ACHN (cell line): Measurements from ENCODE around the gene ABHD15.

ENCODE experiments used
- DNase-seq: peaks from one replicate; pipeline ENCODE4 v3.0.0-alpha.2; 2015
- in situ Hi-C: cut with HindIII; loops from 2 replicates; pipeline ENCODE4 v1.10.0; 2017; ENCODE audit warnings: low sequenced_read_pairs, low pct_ligation_motif_present, low pct_unique_long_range_greater_than_20kb

The ABHD15 gene

DNA sequence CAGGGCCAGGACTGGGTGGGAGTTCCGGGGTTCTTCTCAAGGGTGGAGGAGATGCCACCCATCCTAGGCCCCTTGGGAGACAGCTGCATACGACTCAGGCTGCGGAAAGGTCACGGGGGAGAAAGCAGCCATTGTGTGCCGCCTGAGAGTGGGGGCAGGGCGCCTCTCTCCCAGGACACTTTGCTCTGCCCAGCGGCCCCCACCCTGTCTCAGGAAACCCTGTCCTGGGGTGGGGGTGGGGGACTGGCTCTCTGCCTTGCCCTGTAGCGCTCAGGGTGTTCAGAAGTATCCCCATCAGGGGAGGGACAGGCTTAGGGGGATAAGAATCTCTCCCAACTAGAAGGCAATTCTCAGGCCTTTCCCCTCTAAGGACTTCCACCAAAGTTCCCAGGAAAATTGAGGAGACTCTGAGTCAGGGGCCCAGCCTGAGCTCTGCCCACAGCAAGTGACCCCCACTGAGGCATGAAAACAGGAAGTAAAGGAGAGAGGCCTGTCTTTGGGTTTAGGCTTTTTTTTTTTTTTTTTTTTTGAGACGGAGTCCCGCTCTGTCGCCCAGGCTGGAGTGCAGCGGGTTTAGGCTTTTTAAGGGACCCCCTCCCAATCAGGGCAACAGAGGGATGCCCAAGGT lies 17.7 kb upstream of the ABHD15 start:
- no peak for DNase-seq
- in situ Hi-C loops, result no loop called here

GRCh38 chr17:29583324-29584248 lies 16.7 kb upstream of the ABHD15 start:
- in situ Hi-C loops, result no loop called here
- no peak for DNase-seq

DNA sequence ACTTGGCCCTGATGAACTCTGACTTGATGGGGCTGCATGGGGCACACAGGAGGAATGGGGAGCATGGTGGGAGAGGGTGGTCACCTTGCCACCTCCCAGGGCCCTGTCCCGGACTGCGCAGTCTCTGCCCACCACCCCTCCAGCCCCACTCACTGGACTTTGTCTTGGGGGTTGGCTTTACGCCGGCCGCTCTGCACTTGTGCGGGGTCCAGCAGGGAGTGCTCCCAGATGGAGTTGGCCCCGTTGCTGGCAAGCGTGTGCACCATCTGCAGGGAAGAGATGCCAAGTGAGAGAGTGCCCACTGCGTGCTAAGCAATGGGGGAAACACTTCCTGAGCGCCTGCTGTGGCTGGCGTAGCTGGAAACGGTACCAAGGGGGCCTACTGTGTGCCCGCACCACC lies 15.9 kb upstream of the ABHD15 start:
- no peak for DNase-seq
- in situ Hi-C loops, result no loop called here

- in situ Hi-C loops, result no loop called here
- DNase-seq, result no peak
Observed at GRCh38 chr17:29582254-29582765, 15.5 kb upstream of the ABHD15 start.

DNA sequence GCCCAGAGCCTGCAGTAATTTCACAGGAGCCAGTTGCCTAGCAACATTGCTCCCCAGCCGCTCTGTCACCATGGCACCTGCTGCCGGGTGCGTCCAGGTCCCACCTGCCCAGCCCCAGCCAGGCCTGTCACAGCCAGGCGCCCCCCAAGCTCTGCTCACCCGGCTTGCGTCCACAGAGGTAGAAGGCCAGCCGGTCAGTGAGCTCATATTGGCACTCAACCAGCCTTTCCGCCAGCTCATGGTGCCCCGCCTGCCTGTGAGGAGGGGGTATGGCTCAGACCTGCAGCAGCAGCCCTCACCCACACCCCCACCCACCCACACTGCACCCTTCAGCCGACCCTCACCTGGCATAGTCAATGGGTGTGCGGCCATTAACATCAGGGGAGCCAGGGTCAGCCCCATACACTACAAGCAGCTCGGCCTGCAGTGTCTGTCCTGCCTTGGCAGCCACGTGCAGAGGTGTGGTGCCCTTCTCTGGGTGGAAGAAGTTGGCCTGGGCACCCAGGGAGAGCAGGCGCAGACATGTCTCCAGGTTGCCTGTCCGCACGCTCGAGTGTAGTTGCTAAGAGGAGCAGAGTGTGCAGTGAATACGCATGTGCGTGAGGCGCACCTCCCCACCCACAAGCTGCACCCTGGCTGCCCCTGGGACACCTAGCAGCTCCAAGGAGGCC lies 14.9 kb upstream of the ABHD15 start:
- no peak for DNase-seq
- in situ Hi-C loops, result no loop called here

- DNase-seq, result peak; percentile 84
- in situ Hi-C loops, result no loop called here
Observed at GRCh38 chr17:29579866-29580771, 13.3 kb upstream of the ABHD15 start.

DNA sequence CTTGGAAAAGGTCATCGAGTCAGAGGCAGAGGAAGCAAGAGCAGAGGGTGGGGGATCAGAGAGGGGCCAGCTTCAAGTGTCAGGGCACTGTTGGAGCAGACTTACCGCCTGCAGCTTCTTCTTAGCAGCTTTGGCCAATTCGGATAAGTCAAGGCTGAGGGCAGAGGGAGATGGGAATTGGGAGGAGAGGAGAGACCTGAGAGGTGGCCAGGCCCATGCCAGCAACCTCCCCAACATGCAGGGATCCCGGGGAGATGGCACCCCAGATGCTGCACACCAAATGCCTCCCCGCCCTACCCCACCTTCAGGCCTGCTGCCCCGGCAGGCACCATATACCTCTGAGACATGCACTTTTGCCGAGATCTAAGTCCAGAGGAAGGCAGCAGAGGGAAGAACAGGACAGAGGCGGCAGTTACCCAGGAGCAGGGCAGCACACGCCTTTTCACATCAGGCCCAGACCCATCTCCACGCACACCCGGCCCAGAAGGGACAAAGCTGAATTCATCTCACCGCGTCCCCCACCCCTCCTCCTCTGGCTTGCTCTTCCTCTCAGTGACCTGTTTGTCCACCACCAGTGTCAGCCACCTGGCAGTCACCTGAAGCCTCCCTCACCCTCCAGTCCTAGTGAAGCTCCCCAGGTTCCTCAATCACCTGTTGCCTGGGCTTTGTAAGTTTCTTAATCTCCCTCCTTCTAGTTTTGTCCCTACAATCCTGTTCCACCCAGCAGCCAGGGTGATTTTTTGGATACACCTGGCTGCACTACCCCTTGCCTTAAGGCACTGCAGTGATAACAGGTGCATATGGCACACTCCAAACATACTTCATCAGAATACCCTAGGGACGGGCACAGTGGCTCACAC lies 12.0 kb upstream of the ABHD15 start:
- in situ Hi-C loops, result no loop called here
- DNase-seq, result no peak

DNA sequence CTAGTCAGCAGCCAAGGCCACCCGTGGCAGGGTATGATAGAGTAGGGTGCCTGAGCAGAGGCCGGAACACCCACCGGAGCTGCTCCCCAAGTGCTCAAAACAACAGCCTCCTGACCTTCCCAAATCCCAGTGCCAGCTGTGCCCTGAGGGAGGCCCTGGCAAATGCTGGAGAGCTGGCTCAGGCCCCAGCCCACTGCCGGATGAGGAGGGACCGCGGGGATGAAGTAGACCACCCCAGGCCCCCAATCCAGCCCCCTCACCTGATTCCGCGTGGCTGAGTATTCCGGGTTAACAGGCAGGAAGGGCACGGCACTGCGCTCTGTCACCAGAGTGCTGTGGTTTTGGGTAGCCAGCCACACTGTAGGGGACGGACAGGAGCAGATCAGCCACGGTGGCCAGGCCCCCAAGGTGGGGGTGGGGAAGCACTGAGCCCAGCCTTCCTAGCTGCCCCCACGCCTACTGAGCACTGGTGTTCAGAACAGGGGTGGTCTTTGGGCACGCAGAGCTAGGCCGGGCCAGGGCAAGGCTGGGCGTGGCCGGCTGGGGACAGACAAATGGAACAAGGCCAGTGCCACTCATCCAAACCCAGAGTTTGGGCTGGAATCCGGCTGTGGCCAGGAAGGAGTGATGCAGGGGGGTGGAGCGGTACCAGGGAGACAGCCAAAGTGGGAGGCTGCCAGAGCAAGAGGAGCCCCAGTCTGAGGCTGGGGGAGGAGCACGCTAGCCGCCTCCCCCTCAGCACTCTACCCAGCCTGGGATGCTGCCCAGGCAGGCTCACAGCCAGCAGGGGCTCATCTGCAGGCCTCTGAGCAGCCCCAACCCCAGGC lies 10.8 kb upstream of the ABHD15 start:
- no peak for DNase-seq
- in situ Hi-C loops, result no loop called here

GRCh38 chr17:29577001-29577370 lies 10.1 kb upstream of the ABHD15 start:
- no peak for DNase-seq
- in situ Hi-C loops, result no loop called here

DNA sequence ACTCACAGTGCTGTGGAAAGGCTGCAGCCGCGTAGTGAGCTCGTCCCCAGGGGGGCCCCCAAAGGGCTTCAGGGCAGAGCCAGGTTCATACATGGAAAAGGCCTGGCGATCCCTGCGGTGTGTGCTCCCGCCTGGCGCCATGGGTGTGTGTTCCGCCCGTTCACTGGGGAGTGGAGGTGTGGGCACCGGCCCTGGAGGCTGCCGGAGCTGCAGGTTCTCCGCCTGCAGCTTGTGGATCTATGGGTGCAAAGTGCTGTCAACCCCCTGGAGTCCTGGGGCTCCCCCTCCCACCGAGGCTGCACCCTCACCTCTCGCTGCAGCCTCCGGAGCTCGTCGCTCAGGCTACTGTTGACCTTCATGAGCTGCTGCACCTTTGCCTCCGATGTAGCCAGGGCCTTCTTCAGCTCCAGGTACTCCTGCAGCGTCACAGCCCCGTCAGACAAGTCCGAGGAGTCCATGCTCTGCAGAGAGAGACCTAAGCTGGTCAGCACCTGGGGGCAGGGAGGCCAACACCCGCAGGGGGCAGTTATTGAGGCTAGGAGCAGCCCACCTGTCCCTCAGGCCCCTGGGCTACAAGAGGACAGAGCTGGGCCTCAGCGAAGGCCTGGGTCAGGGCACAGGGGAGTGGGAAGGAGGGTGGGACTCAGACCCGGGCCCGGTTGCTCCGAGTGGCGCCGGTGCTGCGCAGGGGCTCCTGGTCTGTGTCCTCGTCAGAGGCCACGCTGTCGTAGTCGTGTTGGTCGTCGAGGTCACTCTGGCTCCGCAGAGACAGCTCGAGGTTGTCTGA lies 9.6 kb upstream of the ABHD15 start:
- no peak for DNase-seq
- in situ Hi-C loops, result no loop called here

DNA sequence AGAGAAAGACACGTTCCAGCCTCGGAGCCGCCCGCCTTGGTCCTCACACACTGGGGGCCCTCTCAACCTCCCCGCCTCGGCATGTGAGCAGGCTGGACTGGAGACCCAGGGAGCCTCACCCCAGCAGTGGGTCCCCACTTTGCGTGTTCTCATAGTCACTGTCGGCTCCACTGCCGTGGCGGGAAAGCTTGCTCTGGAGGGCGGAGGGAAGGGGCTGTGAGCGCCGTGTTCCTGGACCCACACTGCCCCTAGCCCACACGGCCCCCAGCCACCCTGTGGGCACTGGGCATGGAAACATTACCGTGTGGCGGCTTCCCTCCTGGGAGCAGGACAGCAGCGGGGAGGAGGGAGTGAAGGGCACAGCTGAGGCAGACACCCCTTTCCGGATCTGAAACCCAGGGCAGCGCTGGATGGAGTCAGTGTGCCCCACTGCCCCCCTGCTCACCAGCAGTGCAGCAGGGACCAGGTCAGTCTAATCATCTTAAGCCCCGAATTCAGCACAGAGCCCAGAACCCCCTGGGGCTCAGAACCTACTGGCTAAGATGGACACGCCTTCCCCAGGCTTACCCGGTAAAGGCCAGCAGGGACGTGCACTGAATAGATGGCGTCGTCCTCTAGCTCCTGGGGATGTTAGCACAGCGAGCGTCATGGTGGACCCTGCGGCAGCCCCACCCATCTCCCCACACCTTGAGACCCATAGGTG lies 8.8 kb upstream of the ABHD15 start:
- in situ Hi-C loops, result no loop called here
- DNase-seq, result no peak

DNA sequence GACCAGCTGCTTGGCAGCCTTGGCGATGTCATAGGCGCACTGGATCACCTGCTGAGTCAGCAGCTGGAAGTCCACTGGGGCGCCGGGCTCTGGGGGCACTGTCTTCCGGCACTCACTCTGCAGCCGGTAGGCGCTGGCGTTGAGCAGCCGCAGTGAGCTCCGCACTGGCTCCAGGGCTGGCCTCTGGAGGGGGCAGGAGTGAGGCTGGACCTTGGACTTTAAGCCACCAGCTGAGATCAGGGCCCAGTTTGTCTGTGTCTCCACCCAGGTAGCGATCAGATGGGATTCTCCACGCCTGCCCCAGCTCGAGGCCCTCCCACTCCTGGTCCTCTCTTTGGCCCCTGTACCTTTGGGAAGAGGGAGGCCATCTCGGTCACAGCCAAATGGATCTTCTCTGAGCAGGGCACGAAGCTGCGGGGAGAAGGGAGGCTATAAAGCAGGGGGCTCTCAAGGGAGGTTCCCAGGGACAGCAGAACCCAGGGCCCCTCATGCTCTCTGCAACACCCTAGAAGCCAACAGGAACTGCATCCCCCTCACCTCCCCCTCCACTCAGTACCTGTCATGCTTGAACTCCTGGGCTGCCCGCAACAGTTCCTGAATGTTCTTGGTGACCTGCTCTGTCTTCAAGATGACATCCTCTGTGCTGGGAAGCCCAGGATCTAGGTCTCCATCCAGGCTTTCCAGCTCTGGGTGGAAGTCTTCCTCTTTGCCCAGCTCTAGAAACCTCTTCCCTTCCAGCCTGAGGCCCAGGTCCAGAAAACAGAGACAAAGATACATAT lies 8.1 kb upstream of the ABHD15 start:
- DNase-seq, result no peak
- in situ Hi-C loops, result no loop called here

GRCh38 chr17:29573871-29574731 lies 7.3 kb upstream of the ABHD15 start:
- in situ Hi-C loops, result no loop called here
- no peak for DNase-seq

DNA sequence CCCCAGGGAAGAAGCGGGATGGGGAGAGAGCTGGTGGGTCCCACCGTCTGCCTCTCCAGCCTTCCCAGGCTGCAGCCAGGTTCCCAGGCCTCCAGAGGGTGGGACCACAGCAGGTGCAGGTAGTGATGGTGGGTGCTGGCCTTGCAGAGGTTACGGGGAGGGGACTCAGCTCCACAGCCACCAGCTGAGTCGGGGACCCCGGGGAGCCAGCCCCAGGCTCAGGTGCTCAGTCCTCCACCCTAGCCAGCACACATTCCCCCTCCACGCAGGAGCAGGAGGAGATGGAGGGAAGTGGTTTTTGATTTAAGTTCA lies 6.7 kb upstream of the ABHD15 start:
- in situ Hi-C loops, result no loop called here
- no peak for DNase-seq
